ENCODE results near the gene AGBL2. TPM values are rescaled to one million over a fixed set of nuclear protein-coding genes. Genes with fewer than 3 reads are reported as not detected.

AGBL2 gene
- total RNA-seq, 1 experiment from 2014 or later, result 3.0 TPM

DNA sequence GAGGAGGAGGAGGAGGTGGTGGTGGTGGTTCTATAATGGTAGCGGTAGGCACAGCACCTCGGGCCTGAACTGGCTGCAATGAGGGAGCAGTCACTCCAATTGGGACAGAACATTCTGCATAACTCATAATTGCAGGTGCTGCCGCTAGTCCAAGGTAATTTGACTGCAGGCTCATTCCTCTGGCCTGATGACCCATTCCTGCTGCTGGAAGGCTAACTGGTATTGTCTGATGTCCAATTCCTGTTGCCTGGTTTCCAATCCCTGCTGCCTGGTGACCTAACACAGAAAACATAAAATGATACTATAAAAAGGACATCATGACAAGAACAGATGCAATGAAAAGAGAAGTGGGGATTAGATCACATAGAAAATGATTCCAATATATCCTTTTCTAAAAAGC is 7.9 kb upstream of the AGBL2 start:
- H3K27ac Mint-ChIP-seq, result peak overlapping the region in 1 of 3 experiments; percentile 40; a peak in 1 of 7 replicates
- peaks cover 30 to 90% (median 68%) of the 10 kb centered on the region in 3 experiments; a peak in 6 of 7 replicates for H3K36me3 Mint-ChIP-seq (ENCODE audit: insufficient read depth in 1 of 3, low read depth in 3 of 3)
- no peak overlapping the region for H3T11ph ChIP-seq (ENCODE audit: low read length)

More for the DNA sequence above, 7.9 kb upstream of the AGBL2 start:
- Histone ChIP-seq H3K56ac (ENCODE audit: insufficient read length, low read depth, low read length) (no peak overlapping the region), H4K91ac (ENCODE audit: insufficient read length, low read depth, low read length) (no peak overlapping the region), H3K27ac (ENCODE audit: insufficient read length, low read depth, low read length) (no peak overlapping the region), H2BK15ac (ENCODE audit: low read depth, low read length) (no peak overlapping the region), H2BK20ac (ENCODE audit: low read depth, low read length, poor library complexity, severe bottlenecking) (no peak overlapping the region), H4K8ac (replicated peaks; ENCODE audit: insufficient read length, low read depth, low read length) (no peak overlapping the region), H3K23me2 (ENCODE audit: insufficient read length, low read depth, low read length, poor library complexity, severe bottlenecking) (no peaks in the 10 kb centered on the region), H3K27me3 (ENCODE audit: insufficient read depth, low read length) (no peaks in the 10 kb centered on the region), H3K79me2 (ENCODE audit: insufficient read depth, low read length) (no peaks in the 10 kb centered on the region), H3K4ac (ENCODE audit: low read depth, low read length) (no peak overlapping the region), H2BK5ac (ENCODE audit: insufficient read length, low read length) (no peak overlapping the region), H2BK12ac (ENCODE audit: insufficient read length, low read depth, low read length) (no peak overlapping the region), H3K18ac (ENCODE audit: insufficient read length, low read depth, low read length) (no peak overlapping the region), H2AK5ac (ENCODE audit: insufficient read length, low read length) (no peak overlapping the region), H3K23ac (ENCODE audit: insufficient read length, low read depth, low read length) (no peak overlapping the region), H4K20me1 (ENCODE audit: control insufficient read depth, insufficient read depth, insufficient read length) (no peaks in the 10 kb centered on the region), H2BK120ac (ENCODE audit: low read depth, low read length, poor library complexity, severe bottlenecking) (no peak overlapping the region), H3K9me3 (ENCODE audit: control insufficient read depth, low read depth, low read length) (no peaks in the 10 kb centered on the region), H3K4me2 (ENCODE audit: insufficient read depth, insufficient read length, low read length) (no peak overlapping the region), H3K4me1 (ENCODE audit: insufficient read depth, low read length) (no peaks in the 10 kb centered on the region), H4K5ac (ENCODE audit: insufficient read length, low read depth, low read length) (no peak overlapping the region), H3K14ac (ENCODE audit: insufficient read depth, low read length) (no peak overlapping the region), H2AFZ (ENCODE audit: low read length) (no peak overlapping the region), H3K79me1 (ENCODE audit: insufficient read depth, low read depth, low read length, poor library complexity, severe bottlenecking) (no peaks in the 10 kb centered on the region), H3K9ac (ENCODE audit: extremely low read depth, insufficient read length, low read length) (no peak overlapping the region)
- no CpG with 5 or more reads among the region's 3 CpGs for WGBS (ENCODE audit: extremely low coverage, insufficient read length, low lambda C conversion rate)
- Mint-ChIP-seq H3K4me3 (no peak overlapping the region), H3K4me1 (no peaks in the 10 kb centered on the region), H3K27me3 (ENCODE audit: low read depth) (no peaks in the 10 kb centered on the region), H3K9me3 (no peaks in the 10 kb centered on the region)
- TF ChIP-seq, protein P1, sequence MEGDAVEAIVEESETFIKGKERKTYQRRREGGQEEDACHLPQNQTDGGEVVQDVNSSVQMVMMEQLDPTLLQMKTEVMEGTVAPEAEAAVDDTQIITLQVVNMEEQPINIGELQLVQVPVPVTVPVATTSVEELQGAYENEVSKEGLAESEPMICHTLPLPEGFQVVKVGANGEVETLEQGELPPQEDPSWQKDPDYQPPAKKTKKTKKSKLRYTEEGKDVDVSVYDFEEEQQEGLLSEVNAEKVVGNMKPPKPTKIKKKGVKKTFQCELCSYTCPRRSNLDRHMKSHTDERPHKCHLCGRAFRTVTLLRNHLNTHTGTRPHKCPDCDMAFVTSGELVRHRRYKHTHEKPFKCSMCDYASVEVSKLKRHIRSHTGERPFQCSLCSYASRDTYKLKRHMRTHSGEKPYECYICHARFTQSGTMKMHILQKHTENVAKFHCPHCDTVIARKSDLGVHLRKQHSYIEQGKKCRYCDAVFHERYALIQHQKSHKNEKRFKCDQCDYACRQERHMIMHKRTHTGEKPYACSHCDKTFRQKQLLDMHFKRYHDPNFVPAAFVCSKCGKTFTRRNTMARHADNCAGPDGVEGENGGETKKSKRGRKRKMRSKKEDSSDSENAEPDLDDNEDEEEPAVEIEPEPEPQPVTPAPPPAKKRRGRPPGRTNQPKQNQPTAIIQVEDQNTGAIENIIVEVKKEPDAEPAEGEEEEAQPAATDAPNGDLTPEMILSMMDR (conservative IDR thresholded peaks at IDR 0.05), result no peak
- no peak for DNase-seq

Data from H9 (cell line).